HepG2 (cell line): ENCODE measurements around the gene P3H3. TPM values are rescaled to one million over a fixed set of nuclear protein-coding genes. Genes with fewer than 3 reads are reported as not detected.

Experiments used
- ATAC-seq: fragments of 200-7000 bp; cut with Tn5 transposase; 3 replicates; pipeline ENCODE4 v1.9.1; 2020; ENCODE audit warnings: mild to moderate bottlenecking, moderate library complexity
- BruUV-seq: library from RNA; stranded (reverse); fragments of 400-500 nt; replicated peaks from 2 replicates; lab custom pipeline; 2021; lab: Mats Ljungman, UMichigan
- CTCF ChIA-PET: fragments of 300-600 bp; formaldehyde crosslinking; extraction: SDS; loops from one replicate; lab custom pipeline; 2021; ENCODE audit warnings: low total read pairs, inconsistent platforms, low intra/inter-chr PET ratio; lab: Yijun Ruan, JAX
- POLR2A ChIA-PET: fragments of 350-600 bp; sonication (Branson Sonifier 250); formaldehyde crosslinking; loops from one replicate; lab custom pipeline; 2020; ENCODE audit warnings: antibody characterized with exemption, inconsistent platforms; lab: Yijun Ruan, JAX
- DNase-seq: peaks from one replicate; pipeline ENCODE4 v3.0.0-alpha.2; 2015; ENCODE audit warnings: low spot score
- FAIRE-seq: peaks from 3 replicates; lab custom pipeline; 2011; peaks lifted over from hg19 to GRCh38; lab: Jason Lieb, UNC
- H2AFZ ChIP-seq: one replicate; pipeline ENCODE4 v1.6.1; 2011; ENCODE audit warnings: low read length, inconsistent platforms
- H3K27ac ChIP-seq: fragments of 300-600 bp; 3 replicates; pipeline ENCODE4 v1.8.0; 2011; ENCODE audit warnings: mixed run types, mild to moderate bottlenecking, mixed read lengths, low read length, inconsistent platforms; ENCODE audit not compliant: insufficient read depth; ENCODE audit errors: extremely low read length
- H3K27me3 ChIP-seq, 2 experiments: fragments of 200-600 bp in 1 of 2; 2 replicates in 1 of 2; 3 replicates in 1 of 2; pipeline versions ENCODE4 v1.6.0 to v1.8.0; 2011; ENCODE audit warnings: low read length in 2 of 2, mild to moderate bottlenecking in 2 of 2, moderate library complexity in 2 of 2, inconsistent platforms in 1 of 2; ENCODE audit not compliant: insufficient read depth in 2 of 2, control insufficient read depth in 1 of 2
- H3K36me3 ChIP-seq, 2 experiments: fragments of 200-600 bp in 1 of 2; replicated peaks in 1 of 2; 2 replicates in 1 of 2; 3 replicates in 1 of 2; pipeline versions ENCODE4 v1.5.1 to v1.8.0; 2011; ENCODE audit warnings: low read length in 2 of 2, inconsistent platforms in 1 of 2; ENCODE audit not compliant: insufficient read depth in 2 of 2, control insufficient read depth in 1 of 2
- H3K4me1 ChIP-seq: 2 replicates; pipeline ENCODE4 v1.5.1; 2012; ENCODE audit warnings: low read length, inconsistent platforms; ENCODE audit not compliant: insufficient read depth
- H3K4me2 ChIP-seq: 2 replicates; pipeline ENCODE4 v1.6.0; 2011; ENCODE audit warnings: low read depth, low read length, inconsistent platforms
- H3K4me3 ChIP-seq, 3 experiments: fragments of 200-600 bp in 1 of 3; sonication (generic), shearing (Covaris generic) in 1 of 3; replicated peaks in 1 of 3; 2 replicates each; pipeline ENCODE4 v1.5.1; 2011 to 2016; ENCODE audit warnings: low read length in 3 of 3, inconsistent platforms in 2 of 3, low read depth in 2 of 3, mild to moderate bottlenecking in 2 of 3, control low read depth in 1 of 3, mixed read lengths in 1 of 3; ENCODE audit not compliant: insufficient read depth in 1 of 3
- H3K79me2 ChIP-seq: one replicate; pipeline ENCODE4 v1.6.1; 2011; ENCODE audit warnings: low read length, inconsistent platforms; ENCODE audit not compliant: insufficient read depth
- H3K9ac ChIP-seq: 2 replicates; pipeline ENCODE4 v1.6.0; 2011; ENCODE audit warnings: mild to moderate bottlenecking, low read depth, low read length, inconsistent platforms; ENCODE audit not compliant: insufficient read depth
- H3K9me3 ChIP-seq: 2 replicates; pipeline ENCODE4 v1.5.1; 2012; ENCODE audit warnings: mild to moderate bottlenecking, low read length
- H4K20me1 ChIP-seq: 2 replicates; pipeline ENCODE4 v1.6.0; 2011; ENCODE audit warnings: inconsistent platforms, mild to moderate bottlenecking, low read length, moderate library complexity; ENCODE audit not compliant: insufficient read depth
- ARHGAP35 ChIP-seq: sonication (generic); formaldehyde crosslinking; IDR thresholded peaks from 2 replicates; pipeline ENCODE4 v1.9.0; 2022; ENCODE audit warnings: mild to moderate bottlenecking, inconsistent platforms, moderate library complexity, missing genetic modification reagents, borderline replicate concordance
- KLF12 ChIP-seq: sonication (generic); formaldehyde crosslinking; IDR thresholded peaks from 2 replicates; pipeline ENCODE4 v1.4.0; 2020; ENCODE audit warnings: missing genetic modification reagents, borderline replicate concordance
- NPAS2 ChIP-seq: sonication (generic); formaldehyde crosslinking; IDR thresholded peaks from 2 replicates; pipeline ENCODE4 v1.8.0; 2022; ENCODE audit warnings: mild to moderate bottlenecking, missing genetic modification reagents, borderline replicate concordance
- NR2F1 ChIP-seq, 2 experiments: fragments of 450-650 bp in 1 of 2; formaldehyde crosslinking in 1 of 2; IDR thresholded peaks; 2 replicates each; pipeline versions ENCODE4 v1.5.0 to v1.6.1; 2016 to 2020; ENCODE audit warnings: mild to moderate bottlenecking in 1 of 2, missing compliant biosample characterization in 1 of 2, missing genetic modification reagents in 1 of 2, moderate library complexity in 1 of 2
- SAP130 ChIP-seq: IDR thresholded peaks from 2 replicates; pipeline ENCODE4 v1.6.1; 2016; ENCODE audit warnings: low read depth
- STAG1 ChIP-seq: sonication (generic); formaldehyde crosslinking; IDR thresholded peaks from 2 replicates; pipeline ENCODE4 v1.4.0; 2020; ENCODE audit warnings: missing genetic modification reagents
- STAT5B ChIP-seq: sonication (generic); formaldehyde crosslinking; IDR thresholded peaks from 2 replicates; pipeline ENCODE4 v1.4.0; 2020; ENCODE audit warnings: missing genetic modification reagents
- TFDP1 ChIP-seq: IDR thresholded peaks from 2 replicates; pipeline ENCODE4 v1.6.1; 2016; ENCODE audit warnings: missing compliant biosample characterization, missing genetic modification reagents, borderline replicate concordance
- TOE1 ChIP-seq: sonication (generic); formaldehyde crosslinking; IDR thresholded peaks from 2 replicates; pipeline ENCODE4 v1.4.0; 2020; ENCODE audit warnings: mild to moderate bottlenecking, missing genetic modification reagents
- ZBTB38 ChIP-seq: sonication (generic); formaldehyde crosslinking; IDR thresholded peaks from 2 replicates; pipeline ENCODE4 v1.5.1; 2020; ENCODE audit warnings: mild to moderate bottlenecking, missing genetic modification reagents
- ZNF275 ChIP-seq: sonication (generic); formaldehyde crosslinking; IDR thresholded peaks from 2 replicates; pipeline ENCODE4 v1.8.0; 2022; ENCODE audit warnings: missing genetic modification reagents, mild to moderate bottlenecking, inconsistent platforms, borderline replicate concordance
- WGBS: methylation state at CpG from one replicate; pipeline ENCODE4 v1.1.6; 2017; ENCODE audit warnings: low lambda C conversion rate; 5-methylcytosine and 5-hydroxymethylcytosine counted together
- in situ Hi-C: cut with HindIII; loops from 2 replicates; pipeline ENCODE4 v1.10.0; 2017; ENCODE audit warnings: low pct_unique_long_range_greater_than_20kb; ENCODE audit not compliant: extremely low pct_ligation_motif_present
- intact Hi-C: fragments of 100-400 bp; cut with micrococcal nuclease; formaldehyde crosslinking; loops from one replicate; pipeline ENCODE4 v1.10.0; 2022; ENCODE audit not compliant: unreplicated experiment
- polyA plus RNA-seq, 8 experiments: library from polyadenylated mRNA; depleted of rRNA in 3 of 8; stranded (reverse) in 7 of 8; unstranded in 1 of 8; fragments of >200 nt; fragmentation: Illumina TruSeq in 4 of 8; extraction: Trizol in 4 of 8; gene quantifications; 2 replicates each; pipeline versions ENCODE4 v1.2.1 to v1.2.3, GENCODE V29; 2011 to 2016; ENCODE audit warnings: low read depth in 4 of 8, missing spikeins in 1 of 8, mixed read lengths in 1 of 8; ENCODE audit not compliant: insufficient read depth in 1 of 8
- total RNA-seq, 5 experiments: library from RNA; depleted of rRNA; stranded (reverse); fragments of >200 nt; fragmentation: Illumina TruSeq; extraction: Trizol; gene quantifications; 2 replicates each; pipeline ENCODE4 v1.2.3, GENCODE V29; 2016; ENCODE audit warnings: low read depth in 1 of 5
- TF ChIP-seq, protein P1 (sequence below): IDR thresholded peaks from 2 replicates; pipeline ENCODE4 v1.6.1; 2016; ENCODE audit warnings: low read depth, missing genetic modification reagents, missing compliant biosample characterization
- TF ChIP-seq, protein P2 (sequence below): sonication (generic); formaldehyde crosslinking; IDR thresholded peaks from 2 replicates; pipeline ENCODE4 v1.4.0; 2020; ENCODE audit warnings: low read depth, mild to moderate bottlenecking, missing genetic modification reagents

The P3H3 gene
- total and polyA plus RNA-seq, 2 of the 13 experiments (the other 11 are each of a cell fraction or from before 2014, with no cell fraction given): 20.1 to 20.5 TPM

DNA sequence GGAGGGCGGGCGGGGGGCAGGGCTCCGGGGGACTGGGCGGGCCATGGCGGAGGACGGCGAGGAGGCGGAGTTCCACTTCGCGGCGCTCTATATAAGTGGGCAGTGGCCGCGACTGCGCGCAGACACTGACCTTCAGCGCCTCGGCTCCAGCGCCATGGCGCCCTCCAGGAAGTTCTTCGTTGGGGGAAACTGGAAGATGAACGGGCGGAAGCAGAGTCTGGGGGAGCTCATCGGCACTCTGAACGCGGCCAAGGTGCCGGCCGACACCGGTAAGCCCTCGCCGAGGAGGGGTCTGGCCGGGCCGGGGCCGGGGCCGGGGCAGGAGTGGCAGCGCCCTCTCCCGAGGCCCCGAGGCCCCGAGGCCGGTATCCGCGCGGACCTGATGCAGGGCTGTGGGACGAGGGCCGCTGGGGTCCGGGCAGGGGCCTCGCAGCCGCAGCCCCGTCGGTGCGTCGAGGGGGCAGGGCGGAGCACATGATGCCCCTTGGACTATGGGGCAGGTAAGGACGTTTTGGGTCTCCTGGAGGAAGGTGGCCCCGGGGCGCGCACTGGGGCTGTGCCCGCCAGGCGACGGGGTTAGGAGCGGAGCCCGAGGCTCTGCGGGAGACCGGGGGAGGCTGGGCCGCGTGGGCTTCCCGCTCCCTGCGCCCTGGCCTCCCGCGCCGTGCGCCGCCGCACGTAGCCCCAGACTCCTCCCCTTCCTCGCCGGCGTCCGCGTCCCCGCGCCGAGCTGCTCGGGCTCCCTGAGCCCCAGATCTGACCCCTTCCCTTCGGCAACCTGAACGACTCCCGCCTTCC, 39.4 kb downstream of the P3H3 start, which contains the start of gene TPI1:
Gene TPI1, plus strand, starts transcription at position 119 of the 798 bp plus-strand sequence. Its CDS starts 36 bp downstream, at position 155.
- ATAC-seq: peak; percentile 73
- Histone ChIP-seq H3K4me1 (peaks cover 45% of the 10 kb centered on the region), H4K20me1 (peaks cover 44% of the 10 kb centered on the region), H2AFZ (no peak within 1 kb of the TSS), H3K27me3 (no peaks in the 10 kb centered on the region; a peak in 1 of 5 replicates), H3K79me2 (peaks cover 29% of the 10 kb centered on the region), H3K36me3 (peaks cover 17 to 34% of the 10 kb centered on the region in 2 experiments), H3K4me3 (peak within 1 kb of the TSS; percentile 88 to 96 (median 92)), H3K9me3 (no peaks in the 10 kb centered on the region), H3K4me2 (peak within 1 kb of the TSS; percentile 98), H3K27ac (peak within 1 kb of the TSS; percentile 87), H3K9ac (peak within 1 kb of the TSS; percentile 95)
- BruUV-seq: no TSS peak
- POLR2A ChIA-PET: interaction anchor here (0.5 to 6.0 kb wide), 19 partner anchors 13 to 1039 kb away, joined by 3 to 132 read pairs (median 5); partner anchors contain the start of genes C12orf57, CDCA3, ENO2 and RNU7-1
- in situ Hi-C loops: no loop called here
- WGBS: 1% methylated on average over 17 of the region's 86 CpGs
- intact Hi-C loops: loop anchor here (2.0 kb wide), 1 partner anchor 15 kb away; the partner anchor contains the start of gene USP5
- no peak for FAIRE-seq
- peak; percentile 39 for DNase-seq
- CTCF ChIA-PET: no interaction called here
- TF ChIP-seq TOE1 (CRISPR knock-in tag) (no peak), ZBTB38 (CRISPR knock-in tag) (no peak; the same call in 1 of the 2 replicates), ZNF275 (CRISPR knock-in tag) (peak; percentile 37; the same call in 1 of the 2 replicates), SAP130 (CRISPR knock-in tag) (peak; percentile 62), KLF12 (no peak), TFDP1 (CRISPR knock-in tag) (peak; percentile 52; the same call in 1 of the 2 replicates), NPAS2 (no peak), ARHGAP35 (CRISPR knock-in tag) (no peak), STAT5B (no peak), STAG1 (no peak), NR2F1 (CRISPR knock-in tag; IDR thresholded peaks at IDR 0.05) (no peak)
- TF ChIP-seq, protein P1, sequence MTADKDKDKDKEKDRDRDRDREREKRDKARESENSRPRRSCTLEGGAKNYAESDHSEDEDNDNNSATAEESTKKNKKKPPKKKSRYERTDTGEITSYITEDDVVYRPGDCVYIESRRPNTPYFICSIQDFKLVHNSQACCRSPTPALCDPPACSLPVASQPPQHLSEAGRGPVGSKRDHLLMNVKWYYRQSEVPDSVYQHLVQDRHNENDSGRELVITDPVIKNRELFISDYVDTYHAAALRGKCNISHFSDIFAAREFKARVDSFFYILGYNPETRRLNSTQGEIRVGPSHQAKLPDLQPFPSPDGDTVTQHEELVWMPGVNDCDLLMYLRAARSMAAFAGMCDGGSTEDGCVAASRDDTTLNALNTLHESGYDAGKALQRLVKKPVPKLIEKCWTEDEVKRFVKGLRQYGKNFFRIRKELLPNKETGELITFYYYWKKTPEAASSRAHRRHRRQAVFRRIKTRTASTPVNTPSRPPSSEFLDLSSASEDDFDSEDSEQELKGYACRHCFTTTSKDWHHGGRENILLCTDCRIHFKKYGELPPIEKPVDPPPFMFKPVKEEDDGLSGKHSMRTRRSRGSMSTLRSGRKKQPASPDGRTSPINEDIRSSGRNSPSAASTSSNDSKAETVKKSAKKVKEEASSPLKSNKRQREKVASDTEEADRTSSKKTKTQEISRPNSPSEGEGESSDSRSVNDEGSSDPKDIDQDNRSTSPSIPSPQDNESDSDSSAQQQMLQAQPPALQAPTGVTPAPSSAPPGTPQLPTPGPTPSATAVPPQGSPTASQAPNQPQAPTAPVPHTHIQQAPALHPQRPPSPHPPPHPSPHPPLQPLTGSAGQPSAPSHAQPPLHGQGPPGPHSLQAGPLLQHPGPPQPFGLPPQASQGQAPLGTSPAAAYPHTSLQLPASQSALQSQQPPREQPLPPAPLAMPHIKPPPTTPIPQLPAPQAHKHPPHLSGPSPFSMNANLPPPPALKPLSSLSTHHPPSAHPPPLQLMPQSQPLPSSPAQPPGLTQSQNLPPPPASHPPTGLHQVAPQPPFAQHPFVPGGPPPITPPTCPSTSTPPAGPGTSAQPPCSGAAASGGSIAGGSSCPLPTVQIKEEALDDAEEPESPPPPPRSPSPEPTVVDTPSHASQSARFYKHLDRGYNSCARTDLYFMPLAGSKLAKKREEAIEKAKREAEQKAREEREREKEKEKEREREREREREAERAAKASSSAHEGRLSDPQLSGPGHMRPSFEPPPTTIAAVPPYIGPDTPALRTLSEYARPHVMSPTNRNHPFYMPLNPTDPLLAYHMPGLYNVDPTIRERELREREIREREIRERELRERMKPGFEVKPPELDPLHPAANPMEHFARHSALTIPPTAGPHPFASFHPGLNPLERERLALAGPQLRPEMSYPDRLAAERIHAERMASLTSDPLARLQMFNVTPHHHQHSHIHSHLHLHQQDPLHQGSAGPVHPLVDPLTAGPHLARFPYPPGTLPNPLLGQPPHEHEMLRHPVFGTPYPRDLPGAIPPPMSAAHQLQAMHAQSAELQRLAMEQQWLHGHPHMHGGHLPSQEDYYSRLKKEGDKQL (CRISPR knock-in tag): no peak
- TF ChIP-seq, protein P2, sequence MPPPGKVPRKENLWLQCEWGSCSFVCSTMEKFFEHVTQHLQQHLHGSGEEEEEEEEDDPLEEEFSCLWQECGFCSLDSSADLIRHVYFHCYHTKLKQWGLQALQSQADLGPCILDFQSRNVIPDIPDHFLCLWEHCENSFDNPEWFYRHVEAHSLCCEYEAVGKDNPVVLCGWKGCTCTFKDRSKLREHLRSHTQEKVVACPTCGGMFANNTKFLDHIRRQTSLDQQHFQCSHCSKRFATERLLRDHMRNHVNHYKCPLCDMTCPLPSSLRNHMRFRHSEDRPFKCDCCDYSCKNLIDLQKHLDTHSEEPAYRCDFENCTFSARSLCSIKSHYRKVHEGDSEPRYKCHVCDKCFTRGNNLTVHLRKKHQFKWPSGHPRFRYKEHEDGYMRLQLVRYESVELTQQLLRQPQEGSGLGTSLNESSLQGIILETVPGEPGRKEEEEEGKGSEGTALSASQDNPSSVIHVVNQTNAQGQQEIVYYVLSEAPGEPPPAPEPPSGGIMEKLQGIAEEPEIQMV (CRISPR knock-in tag): no peak
